Vein endothelial cell (primary cell): ENCODE measurements around the gene MRM1. TPM values are rescaled to one million over a fixed set of nuclear protein-coding genes. Genes with fewer than 3 reads are reported as not detected.

ENCODE experiments used
- total RNA-seq: library from RNA; depleted of rRNA; stranded (reverse); fragments of >200 nt; gene quantifications from 2 replicates; pipeline ENCODE4 v1.2.3, GENCODE V29; 2012

MRM1 gene
- 2.0 and 4.0 TPM in 2 replicates for total RNA-seq

GRCh38 chr17:36601303-36602029, at the start of gene MRM1:
Gene MRM1, plus strand, starts transcription at chr17:36601583. Its CDS starts 228 bp downstream, at chr17:36601811.

GRCh38 chr17:36591434-36592315, 9.7 kb upstream of the MRM1 start, which contains the start of gene DHRS11:
Gene DHRS11, plus strand, starts transcription at chr17:36591879. Its CDS starts 131 bp downstream, at chr17:36592010.

Other genes with a start within 250 kb of the MRM1 start
- gene TBC1D3H, start 213.1 kb upstream of the MRM1 start, total RNA-seq = not detected in 2 replicates
- gene ZNHIT3, start 114.9 kb upstream of the MRM1 start, total RNA-seq = 29.3 and 34.0 TPM in 2 replicates
- gene MYO19, start 66.7 kb upstream of the MRM1 start, total RNA-seq = 73.5 and 73.9 TPM in 2 replicates
- 5.9 and 18.0 TPM in 2 replicates for gene PIGW, start 66.6 kb upstream of the MRM1 start, total RNA-seq
- 45.4 and 48.9 TPM in 2 replicates for gene GGNBP2, start 56.7 kb upstream of the MRM1 start, total RNA-seq
- gene DHRS11, start 9.7 kb upstream of the MRM1 start, total RNA-seq = 6.2 and 10.1 TPM in 2 replicates